HG03108 (cell line): ENCODE data around the gene TBC1D1.

Experiments
- ATAC-seq: cut with Tn5 transposase; IDR thresholded peaks from one replicate; pipeline ENCODE4 v1.9.1; 2021; ENCODE audit warnings: moderate library complexity; ENCODE audit not compliant: unreplicated experiment

Gene TBC1D1

GRCh38 chr4:38161208-38162113 is 270.6 kb downstream of the TBC1D1 start:
- ATAC-seq = no peak

- ATAC-seq = no peak
Measured at GRCh38 chr4:38162240-38162784, 271.4 kb downstream of the TBC1D1 start.

GRCh38 chr4:38163216-38164006 is 272.5 kb downstream of the TBC1D1 start:
- ATAC-seq = no peak

GRCh38 chr4:38164346-38164745 is 273.5 kb downstream of the TBC1D1 start:
- ATAC-seq = no peak

DNA sequence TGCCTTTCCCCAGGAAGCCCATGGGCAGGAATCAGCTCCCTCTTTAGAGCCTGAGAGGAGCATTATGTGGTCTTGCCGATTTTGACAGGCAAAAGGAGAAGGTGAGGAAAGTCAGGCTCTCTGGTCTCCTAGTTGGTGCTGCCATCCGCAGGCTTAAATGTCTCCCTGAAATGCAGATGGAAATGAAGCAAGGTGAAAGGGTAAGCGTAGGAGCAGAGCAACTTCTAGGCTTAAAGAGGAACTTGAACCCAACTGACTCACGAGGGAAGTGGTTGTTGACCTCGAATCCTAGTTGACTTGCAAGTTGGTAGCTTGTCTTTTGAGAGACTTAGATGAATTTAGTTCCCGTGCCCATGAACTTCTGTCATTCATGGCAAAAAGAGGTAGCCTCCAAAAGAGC is 275.2 kb downstream of the TBC1D1 start:
- no peak for ATAC-seq

GRCh38 chr4:38166768-38167167 is 275.9 kb downstream of the TBC1D1 start:
- no peak for ATAC-seq

DNA sequence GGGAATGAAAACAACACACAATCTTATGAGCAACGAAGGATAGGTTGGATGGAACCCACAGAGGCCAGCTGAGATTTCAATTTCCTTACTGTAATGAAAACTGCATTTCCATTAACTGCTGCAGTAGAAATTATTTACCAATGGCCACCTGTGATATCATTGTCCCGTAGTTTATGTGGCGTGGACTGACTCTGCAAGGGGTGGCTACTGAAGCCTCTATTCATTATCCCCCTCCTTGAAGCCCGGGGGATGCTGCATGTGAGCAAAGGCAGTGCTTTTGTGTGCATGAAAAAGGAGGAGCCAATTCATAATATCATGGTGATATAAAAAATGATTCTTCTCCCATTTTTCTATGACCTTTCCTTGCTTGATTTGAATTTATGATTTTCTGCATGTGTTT is 277.1 kb downstream of the TBC1D1 start:
- no peak for ATAC-seq

DNA sequence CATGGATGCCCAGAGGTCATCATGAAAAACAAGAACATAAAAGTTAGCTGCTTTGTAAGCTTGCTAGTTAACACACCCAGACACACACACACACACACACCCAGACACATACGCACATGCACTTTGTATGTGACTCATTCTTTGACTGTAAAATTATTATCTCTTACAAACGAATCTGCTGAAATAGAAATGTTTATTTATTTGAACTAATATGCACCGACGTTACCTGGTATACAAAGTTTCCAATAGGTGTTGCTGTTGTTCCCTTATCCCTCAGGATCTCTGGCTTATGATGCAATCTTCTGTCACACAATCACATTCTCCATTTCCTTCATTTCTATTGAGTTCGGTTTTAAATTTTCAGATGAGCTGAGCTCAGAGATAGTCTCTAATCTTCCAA is 278.6 kb downstream of the TBC1D1 start:
- ATAC-seq = no peak

DNA sequence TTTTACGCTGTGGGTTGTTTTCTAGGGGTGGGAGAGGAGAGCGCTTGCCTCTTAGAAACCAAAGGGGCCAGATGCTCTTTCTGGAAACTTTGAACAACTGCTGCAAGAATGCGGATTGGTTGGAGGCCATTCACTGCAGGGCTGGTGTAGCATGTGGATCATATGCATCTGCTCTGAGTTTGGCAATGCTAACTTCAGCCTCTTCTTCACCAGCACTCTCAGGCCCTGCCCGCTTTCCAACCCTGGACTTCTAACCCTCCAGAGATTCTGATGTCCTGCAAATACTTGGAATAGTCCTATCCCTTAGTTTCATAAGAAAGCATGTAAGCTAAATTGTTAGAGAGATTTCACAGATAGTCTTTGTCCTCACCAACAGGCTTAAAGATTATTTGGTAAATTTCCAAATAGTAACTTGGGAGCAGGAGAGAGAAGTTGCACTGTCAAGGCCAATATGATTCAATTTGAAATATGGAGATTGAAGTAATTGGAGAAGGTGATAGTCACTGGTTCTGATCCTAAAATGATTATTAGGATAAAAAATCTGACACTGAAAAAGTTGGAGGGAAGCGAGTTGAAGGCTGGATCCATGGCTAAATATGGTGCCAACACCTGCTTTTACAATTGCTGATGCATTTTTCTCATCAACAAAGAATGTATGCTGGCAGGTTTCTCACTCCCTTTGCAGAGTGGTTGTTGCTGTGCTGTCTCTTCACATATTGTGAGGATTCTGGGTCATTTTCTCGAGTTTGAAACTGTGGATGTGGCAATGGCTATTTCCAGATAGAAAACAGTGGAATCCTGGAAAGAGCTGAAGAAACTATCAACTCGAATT is 279.7 kb downstream of the TBC1D1 start:
- no peak for ATAC-seq

GRCh38 chr4:38172078-38172477 is 281.2 kb downstream of the TBC1D1 start:
- no peak for ATAC-seq

GRCh38 chr4:38173935-38174518 is 283.1 kb downstream of the TBC1D1 start:
- ATAC-seq = no peak

GRCh38 chr4:38174801-38175200 is 283.9 kb downstream of the TBC1D1 start:
- ATAC-seq = no peak

GRCh38 chr4:38176165-38176564 is 285.3 kb downstream of the TBC1D1 start:
- ATAC-seq = no peak

DNA sequence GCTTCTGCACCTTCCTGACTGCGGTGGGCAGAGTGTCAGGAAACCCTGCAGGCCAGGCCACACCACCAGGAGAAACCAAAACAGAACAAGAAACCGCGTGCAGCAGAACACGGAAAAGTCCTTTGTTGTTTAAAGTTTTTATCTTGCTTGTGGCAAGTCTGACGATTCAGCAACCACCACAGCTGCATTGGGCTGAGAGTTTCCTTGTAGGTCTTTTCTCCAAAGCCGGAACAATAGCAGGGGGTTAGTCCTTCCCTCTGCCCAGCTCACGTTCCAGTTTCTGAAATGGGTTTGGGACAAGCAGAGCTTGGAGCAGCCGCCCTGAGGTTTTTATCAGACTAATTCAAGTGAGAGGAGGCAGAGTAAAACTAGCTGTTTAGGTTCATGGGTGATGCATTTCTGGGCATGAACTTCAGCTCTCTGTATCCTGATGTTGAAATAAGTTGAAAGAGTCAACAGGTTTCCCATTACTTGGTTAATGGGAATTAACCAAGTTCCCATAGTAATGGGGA is 286.2 kb downstream of the TBC1D1 start:
- no peak for ATAC-seq

DNA sequence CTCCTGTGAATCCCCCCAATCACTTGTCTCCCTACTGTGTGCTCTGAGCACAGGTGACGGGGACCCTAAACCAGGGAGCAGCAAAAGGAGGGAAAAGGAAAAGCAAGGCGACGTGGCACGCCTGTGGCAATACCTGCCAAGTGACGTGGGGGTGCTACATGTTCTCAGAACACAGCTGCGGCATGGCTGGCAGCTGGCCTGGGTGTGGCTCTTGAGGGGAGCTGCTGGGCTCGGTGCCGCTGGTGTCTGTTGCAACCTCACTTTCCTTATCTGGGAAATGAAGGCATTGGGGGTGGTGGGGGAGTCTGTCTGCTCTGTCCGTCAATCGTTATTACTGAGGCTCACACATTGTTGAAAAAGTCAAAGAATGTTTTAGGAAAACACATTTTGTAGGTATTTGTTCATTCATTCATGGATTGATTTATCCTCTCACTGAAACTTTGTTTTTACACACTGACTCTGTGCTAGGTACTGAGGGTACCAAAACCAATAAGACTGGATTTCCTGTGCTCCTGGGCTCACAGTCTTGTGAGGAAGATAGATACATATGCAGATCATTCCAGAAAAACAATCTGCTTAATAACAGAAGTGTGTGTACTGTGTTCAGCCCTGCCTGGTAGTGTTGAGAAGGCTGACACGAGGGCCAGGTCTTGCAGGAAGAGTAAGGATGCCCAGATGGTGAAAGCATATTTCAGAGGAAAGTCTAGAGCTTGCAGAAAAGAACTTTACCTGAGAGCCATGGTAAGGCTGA is 286.9 kb downstream of the TBC1D1 start:
- no peak for ATAC-seq

DNA sequence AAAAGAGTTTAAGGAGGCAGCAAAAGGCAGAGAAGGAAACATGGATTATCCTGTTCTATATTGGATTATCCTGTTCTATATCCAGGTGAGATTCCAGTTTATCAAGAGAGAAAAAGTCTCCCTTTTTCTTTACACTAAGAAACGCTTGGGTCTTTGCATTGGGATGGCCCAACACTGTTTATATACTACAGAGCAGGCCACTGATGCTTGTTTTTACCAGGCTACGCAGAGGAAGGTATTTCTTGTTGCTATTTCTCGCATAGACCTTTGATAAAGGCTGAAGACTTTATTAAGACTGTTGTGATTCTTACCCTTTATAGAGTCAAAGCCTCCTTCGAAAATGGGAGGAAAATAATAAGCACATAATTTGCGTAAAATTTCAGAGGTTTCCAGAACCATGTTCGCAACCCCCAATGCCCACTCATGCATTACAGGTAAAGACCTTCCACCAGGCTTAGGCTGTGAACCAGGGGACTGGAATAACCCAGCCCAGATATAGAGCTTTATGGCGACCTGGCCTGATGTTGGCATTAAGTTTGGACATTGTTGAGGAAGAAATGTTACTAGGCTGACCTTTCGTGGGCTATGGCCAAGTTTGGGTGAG is 287.6 kb downstream of the TBC1D1 start:
- no peak for ATAC-seq

DNA sequence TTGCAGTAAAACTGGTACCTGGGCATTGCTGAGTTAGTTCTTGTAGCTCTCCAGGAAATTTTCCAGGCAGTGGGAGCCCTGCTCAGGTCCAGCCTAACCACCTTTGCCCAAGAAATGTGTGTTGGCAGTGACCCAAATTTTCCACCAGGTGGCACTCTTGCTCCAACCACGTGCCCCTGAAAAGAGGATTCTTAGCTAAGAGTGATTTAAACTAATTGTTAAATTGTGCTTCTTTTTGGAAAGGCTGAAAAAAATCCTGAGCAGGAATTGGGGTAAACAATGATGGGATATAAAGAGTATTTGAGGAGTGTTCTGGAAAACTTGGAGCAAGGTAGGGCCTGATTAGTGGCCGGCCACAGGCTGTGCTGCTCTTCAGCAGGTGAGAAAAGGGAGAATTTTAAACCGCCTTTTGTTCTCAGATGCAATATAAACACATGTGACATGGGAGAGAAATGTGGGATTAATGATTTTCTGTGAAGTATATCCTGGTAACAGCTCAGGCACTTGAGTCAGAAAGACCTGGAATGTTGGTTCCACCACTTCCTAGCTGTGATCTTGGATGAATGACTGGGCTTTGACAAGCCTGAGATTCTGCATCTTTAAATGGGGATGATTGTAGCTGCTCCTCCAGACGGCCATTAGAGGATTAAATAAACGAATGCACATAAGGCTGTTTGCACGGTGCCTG is 288.9 kb downstream of the TBC1D1 start:
- no peak for ATAC-seq

GRCh38 chr4:38180456-38180855 is 289.6 kb downstream of the TBC1D1 start:
- ATAC-seq = no peak

- no peak for ATAC-seq
Measured at GRCh38 chr4:38181286-38181685, 290.4 kb downstream of the TBC1D1 start.
